ENCODE results near the gene CASK.
"Not testable (repeated sequence)": the region's sequence is repeated elsewhere in the genome, so short reads cannot be mapped to it uniquely, and the experiment has no call there.

CASK gene

GRCh38 chrX:41732260-41732659, 191.1 kb downstream of the CASK start:
- no peak for DNase-seq

GRCh38 chrX:41730081-41730480, 193.3 kb downstream of the CASK start:
- no peak for DNase-seq

GRCh38 chrX:41728125-41728524, 195.2 kb downstream of the CASK start:
- DNase-seq, result no peak

GRCh38 chrX:41723826-41724225, 199.5 kb downstream of the CASK start, which contains the start of gene GPR82:
Gene GPR82 (plus strand): TSS chrX:41724181. CDS start chrX:41727027, 2,846 bp downstream.
- DNase-seq, result no peak

GRCh38 chrX:41722816-41723618, 200.3 kb downstream of the CASK start:
- DNase-seq, result no peak

- DNase-seq, result no peak
Measured at GRCh38 chrX:41722214-41722613, 201.1 kb downstream of the CASK start.

- no peak for DNase-seq
Measured at GRCh38 chrX:41721590-41721989, 201.8 kb downstream of the CASK start.

DNA sequence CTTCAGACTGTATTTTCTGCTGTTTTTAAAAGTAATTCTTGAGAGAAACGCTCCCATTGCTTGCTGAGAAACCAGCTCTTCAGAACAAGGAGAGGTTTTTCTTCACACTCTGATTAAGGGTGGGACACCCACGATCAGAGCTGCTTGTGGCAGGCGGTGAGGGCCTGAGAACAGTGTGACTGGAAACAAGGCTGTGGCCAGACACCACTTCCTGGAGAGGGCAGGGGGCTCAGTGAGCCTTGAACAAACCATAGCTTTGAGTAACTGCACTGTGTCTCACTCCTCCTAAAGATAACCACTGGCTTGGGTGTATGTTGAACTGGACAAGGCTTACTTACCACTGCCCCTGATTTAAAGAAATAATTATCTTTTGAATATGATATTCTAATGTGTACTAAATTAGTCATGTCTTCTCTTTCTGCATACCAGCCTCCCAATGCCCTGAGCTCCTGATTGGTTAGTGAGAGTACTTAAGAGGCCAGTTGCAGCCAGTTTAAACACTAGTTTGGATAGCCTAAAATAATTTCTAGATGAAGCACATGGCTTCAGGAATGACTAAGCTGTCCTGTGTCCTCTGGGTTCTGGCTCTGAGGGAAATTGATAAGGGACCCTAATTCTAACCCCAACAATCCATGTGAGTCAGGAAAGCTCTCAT, 203.1 kb downstream of the CASK start:
- DNase-seq, result peak in 1 of 56 donors; percentile 3

GRCh38 chrX:41719610-41720009, 203.7 kb downstream of the CASK start:
- not testable (repeated sequence) for DNase-seq

GRCh38 chrX:41718481-41719235, 204.7 kb downstream of the CASK start:
- DNase-seq, result peak in 4 of 56 donors; percentile 1 to 4 (median 4)

DNA sequence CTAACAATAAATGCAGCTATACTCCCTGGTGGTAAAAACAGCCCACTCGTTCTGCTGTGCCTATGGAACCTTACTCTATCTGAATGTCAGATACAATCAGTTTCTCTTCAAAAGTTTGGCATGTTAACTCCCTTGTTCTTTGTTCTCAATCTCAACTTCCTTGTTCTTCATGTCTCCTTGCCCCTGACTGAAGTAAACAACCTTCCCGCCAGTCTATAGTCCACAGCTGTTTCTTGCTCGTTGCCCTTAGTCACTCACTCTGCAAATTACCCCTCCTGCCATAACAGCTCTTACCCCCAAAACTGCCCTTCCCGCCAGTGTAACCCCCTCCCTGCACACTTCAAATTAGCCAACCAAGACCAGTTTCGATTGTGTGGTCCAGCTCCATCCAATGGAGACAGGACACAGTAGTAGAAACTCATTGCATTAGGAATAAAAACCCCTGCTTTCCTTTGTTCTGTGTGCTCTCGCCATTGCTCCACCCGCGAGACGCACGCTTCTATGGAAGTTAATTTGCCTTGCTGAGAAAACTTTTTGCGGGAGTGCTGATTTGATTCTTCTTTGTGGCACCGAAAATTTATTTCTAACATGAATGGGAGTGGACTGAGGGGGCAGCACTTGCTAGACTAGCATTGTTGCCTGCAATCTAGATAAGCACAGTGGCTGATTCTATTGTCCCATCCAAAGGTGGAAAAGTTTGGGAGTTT, 206.4 kb downstream of the CASK start:
- DNase-seq, result no peak

DNA sequence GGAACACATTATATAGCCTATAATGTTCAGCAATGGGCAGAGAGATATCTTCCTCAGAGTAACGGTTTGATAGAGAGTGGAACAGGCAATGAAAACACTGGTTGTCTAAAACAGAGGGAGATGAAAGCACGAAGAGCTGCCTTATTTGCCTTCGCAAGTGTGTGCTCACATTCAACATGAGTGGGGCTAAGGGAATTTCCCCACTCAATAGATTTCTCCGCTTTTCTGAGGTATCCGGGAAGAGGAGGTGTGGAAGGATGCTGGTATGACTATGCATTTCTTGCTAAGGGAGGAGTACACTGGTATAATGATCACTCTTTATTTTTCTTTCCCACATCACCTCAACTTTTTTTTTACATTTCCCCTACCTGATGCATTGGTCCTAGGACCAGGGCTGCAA, 207.1 kb downstream of the CASK start:
- no peak for DNase-seq

DNA sequence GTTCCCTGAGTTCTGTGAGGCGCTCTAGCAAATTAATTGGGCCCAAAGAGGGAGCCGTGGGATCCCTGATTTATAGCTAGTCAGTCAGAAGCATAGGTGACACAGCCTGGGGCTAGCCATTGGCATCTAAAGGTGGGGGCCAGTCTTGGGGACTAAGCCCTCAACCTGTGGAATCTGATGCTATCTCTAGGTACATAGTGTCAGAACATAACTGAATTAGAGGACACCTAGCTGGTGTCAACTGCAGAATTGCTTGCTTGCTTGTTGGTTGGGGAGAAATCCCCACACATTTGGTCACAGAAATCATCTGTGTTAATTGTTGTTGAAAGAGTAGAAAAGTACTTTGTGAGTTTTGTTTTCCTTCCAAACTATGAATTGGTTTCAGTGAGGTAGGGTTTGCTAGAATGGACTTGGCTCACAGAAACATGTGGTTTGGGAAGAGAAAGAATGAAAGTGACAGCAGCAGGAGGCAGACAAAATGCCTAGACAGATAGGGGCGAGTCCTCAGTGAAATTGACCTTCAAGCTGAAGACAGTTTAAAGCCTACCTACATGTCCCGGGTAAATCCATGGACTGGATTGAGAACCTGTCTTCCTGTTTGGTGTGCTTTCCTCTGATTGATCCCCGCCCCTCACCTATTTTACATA, 212.2 kb downstream of the CASK start:
- no peak for DNase-seq

GRCh38 chrX:41708486-41708885, 214.9 kb downstream of the CASK start:
- no peak for DNase-seq

- DNase-seq, result no peak
Measured at GRCh38 chrX:41707218-41707617, 216.1 kb downstream of the CASK start.

DNA sequence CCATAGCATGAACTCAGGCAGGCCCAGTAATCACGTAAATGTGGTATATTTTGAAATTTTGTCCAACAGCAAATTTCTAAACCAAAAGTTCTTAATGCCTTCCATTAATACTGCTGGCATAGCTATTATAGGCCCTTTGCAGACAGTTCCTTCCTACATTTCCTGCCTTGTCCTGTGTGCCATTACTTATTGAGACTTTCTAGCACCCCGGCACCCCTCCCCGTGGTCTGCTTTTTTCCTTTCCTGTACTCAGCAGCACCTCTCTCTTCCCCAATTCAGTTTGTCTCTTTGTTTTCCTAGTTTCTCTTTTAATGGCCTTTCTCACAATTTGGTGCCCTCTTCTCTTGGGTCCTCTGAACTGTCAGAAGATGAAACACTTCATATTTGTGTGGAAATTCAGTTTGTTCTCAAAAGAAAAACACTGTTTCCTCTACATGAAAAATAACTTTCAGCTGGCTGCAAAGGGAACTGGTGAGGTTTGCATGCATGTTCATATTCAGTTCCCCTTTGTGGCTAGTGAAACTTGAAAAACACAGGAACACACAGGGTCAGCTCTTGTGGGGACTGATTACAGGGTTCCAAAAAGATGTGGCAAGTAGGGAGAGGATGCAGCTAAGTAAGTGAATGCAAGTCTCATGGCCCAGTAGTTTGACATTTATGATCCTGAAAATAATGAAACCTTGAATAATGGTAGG, 217.5 kb downstream of the CASK start:
- peak in 3 of 56 donors; percentile 9 to 19 (median 18) for DNase-seq

GRCh38 chrX:41705042-41705441, 218.3 kb downstream of the CASK start:
- DNase-seq, result no peak

DNA sequence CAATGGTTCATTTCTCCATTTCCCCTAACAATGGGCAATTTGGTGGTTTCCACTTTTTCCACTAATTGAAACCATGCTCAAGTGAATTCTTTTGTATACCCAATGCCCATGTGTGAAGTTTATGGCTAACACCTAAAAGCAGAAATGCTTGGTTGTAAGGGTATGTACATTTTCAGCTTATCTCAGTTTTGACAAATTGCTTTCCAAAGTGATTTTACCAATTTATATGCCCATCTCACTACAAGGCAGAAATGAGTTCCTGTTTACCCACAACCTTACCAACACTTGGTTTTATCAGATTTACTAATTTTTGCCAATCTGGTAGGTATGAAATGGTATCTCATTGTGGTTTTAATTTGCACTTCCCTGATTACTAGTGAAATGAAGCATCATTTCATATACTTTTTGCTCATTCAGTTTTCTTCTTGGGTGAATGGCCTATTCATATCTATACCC, 219.8 kb downstream of the CASK start:
- DNase-seq, result no peak

GRCh38 chrX:41695426-41695825, 227.9 kb downstream of the CASK start:
- no peak for DNase-seq

DNA sequence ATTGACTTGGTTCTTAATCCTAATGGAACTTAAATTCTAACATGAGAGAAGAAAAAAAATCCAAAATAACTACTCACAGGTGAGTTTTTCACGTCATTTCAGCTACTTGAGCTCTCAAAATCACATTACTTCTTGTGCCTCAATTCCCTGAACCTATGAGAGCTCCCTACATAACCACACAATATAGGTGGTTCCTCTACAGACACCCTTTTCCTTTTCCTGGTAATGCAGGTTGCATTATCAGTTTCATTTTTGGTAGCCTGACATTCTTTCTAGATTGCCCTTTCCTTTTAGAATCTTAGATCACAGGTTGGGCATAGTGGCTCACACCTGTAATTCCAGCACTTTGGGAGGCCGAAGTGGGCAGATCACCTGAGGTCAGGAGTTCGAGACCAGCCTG, 230.3 kb downstream of the CASK start:
- no peak for DNase-seq
